ENCODE measurements around the gene PNPO.

DNA sequence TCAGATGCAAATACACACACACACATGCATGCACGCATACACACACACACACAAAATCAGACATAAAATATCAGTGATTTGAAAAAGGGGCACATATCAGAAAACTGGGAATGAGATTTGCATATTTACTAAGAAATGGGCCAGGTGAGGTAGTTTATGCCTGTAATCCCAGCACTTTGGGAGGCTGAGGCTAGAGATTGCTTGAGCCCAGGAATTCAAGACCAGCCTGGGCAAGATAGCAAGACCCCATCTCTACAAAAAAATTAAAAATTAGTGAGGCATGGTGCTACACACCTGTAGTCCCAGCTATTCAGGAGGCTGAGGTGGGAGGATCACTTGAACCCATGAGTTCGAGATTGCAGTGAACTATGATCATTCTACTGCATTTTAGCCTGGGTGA lies 22.4 kb upstream of the PNPO start:
- TF ChIP-seq POLR2A (IDR thresholded peaks at IDR 0.05) (no peak), EP300 (IDR thresholded peaks at IDR 0.05) (no peak), POLR2AphosphoS5 (IDR thresholded peaks at IDR 0.05) (no peak)
- TF ChIP-seq, protein P1, sequence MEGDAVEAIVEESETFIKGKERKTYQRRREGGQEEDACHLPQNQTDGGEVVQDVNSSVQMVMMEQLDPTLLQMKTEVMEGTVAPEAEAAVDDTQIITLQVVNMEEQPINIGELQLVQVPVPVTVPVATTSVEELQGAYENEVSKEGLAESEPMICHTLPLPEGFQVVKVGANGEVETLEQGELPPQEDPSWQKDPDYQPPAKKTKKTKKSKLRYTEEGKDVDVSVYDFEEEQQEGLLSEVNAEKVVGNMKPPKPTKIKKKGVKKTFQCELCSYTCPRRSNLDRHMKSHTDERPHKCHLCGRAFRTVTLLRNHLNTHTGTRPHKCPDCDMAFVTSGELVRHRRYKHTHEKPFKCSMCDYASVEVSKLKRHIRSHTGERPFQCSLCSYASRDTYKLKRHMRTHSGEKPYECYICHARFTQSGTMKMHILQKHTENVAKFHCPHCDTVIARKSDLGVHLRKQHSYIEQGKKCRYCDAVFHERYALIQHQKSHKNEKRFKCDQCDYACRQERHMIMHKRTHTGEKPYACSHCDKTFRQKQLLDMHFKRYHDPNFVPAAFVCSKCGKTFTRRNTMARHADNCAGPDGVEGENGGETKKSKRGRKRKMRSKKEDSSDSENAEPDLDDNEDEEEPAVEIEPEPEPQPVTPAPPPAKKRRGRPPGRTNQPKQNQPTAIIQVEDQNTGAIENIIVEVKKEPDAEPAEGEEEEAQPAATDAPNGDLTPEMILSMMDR (IDR thresholded peaks at IDR 0.05): no peak
